Erythroblast (primary cell): Measurements from ENCODE around the gene OPTC.

Source experiments
- GATA1 ChIP-seq: IDR thresholded peaks from 2 replicates; pipeline ENCODE4 v1.6.1; 2011; ENCODE audit warnings: low read depth, mild to moderate bottlenecking, control low read depth, low read length, moderate library complexity
- POLR2A ChIP-seq: IDR thresholded peaks from 2 replicates; pipeline ENCODE4 v1.6.1; 2011; ENCODE audit warnings: mild to moderate bottlenecking, low read length

- TF ChIP-seq POLR2A (no peak), GATA1 (no peak)
Observed at GRCh38 chr1:203513585-203514031, 19.7 kb downstream of the OPTC start.
